ENCODE data around the gene ATAD3C.
"Not testable (repeated sequence)": the region's sequence is repeated elsewhere in the genome, so short reads cannot be mapped to it uniquely, and the experiment has no call there.

ATAD3C gene

DNA sequence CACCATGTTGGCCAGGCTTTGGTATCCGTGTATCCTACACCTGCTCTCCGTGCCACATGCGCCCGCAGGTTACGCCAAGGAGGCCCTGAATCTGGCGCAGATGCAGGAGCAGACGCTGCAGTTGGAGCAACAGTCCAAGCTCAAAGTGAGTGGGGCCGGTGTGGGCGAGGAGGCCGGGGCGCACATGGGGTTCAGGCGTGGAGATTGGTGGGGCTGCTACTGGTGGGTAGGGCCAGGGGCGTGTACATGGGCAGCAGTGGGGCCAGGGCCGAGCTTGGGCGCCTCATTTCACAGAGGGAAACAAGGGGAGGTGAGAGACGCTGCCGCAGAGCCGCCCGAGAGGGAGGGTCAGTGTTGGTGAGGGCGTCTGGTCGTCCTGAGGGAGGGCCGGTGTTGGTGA is 27.7 kb downstream of the ATAD3C start:
- Histone ChIP-seq H3K27ac (ENCODE audit: insufficient read depth, low read depth, low read length, poor library complexity, severe bottlenecking) (no peak overlapping the region), H3K4me1 (ENCODE audit: control insufficient read depth, insufficient read depth, low read length) (peaks cover 6% of the 10 kb centered on the region), H3K9me3 (ENCODE audit: control insufficient read depth, low read length) (no peaks in the 10 kb centered on the region), H3K4me3 (ENCODE audit: insufficient read depth, low read depth, low read length) (no peak overlapping the region), H3K27me3 (ENCODE audit: control insufficient read depth, insufficient read depth, low read length, poor library complexity, severe bottlenecking) (no peaks in the 10 kb centered on the region), H3K36me3 (ENCODE audit: control insufficient read depth, insufficient read depth, low read length) (peaks cover 25% of the 10 kb centered on the region)
- 95 to 97% methylated on average over 22 of the region's 22 CpGs for WGBS, 2 experiments

DNA sequence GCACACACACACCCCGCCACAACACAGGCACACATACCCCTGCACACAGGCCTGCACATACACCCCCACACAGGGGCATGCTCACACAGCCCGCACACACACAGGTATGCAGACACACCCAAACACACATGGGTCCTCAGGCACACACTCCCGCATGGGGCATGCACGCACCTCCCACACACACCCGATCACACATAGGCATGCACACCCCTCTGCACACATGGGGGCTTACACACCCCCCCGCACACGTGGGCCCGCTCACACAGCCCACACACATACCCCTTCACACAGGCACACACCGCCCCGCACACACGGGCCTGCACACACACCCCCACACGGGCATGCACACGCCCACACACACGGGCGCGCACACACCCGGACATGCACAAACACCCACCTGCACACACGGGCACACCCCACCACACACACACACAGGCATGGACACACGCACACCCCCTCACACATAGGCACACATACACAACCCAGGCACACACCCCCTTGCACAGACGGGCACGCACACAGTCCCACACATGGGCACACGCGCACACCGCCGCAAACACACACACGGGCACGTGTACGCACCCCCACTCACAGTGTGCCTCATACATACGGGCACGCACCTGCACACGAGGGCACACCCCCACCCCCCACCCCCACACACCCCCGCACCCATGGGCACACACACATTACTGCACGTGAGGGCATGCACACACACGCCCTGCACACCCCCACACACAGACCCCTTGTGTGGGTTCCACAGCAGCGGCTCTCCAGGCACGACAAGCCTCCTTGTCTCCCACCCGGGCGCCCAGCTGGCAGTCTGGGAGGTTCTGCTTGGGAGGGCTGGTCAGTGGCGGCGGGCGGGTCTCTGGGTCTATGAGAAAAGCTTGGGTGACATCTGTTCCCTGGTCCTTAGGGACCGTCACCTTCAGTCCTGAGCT is 30.3 kb downstream of the ATAD3C start:
- 95 to 96% methylated on average over 41 of the region's 42 CpGs for WGBS, 2 experiments
- Histone ChIP-seq H3K27ac (ENCODE audit: insufficient read depth, low read depth, low read length, poor library complexity, severe bottlenecking) (no peak overlapping the region), H3K4me3 (ENCODE audit: insufficient read depth, low read depth, low read length) (no peak overlapping the region), H3K9me3 (ENCODE audit: control insufficient read depth, low read length) (no peaks in the 10 kb centered on the region), H3K4me1 (ENCODE audit: control insufficient read depth, insufficient read depth, low read length) (no peaks in the 10 kb centered on the region), H3K27me3 (ENCODE audit: control insufficient read depth, insufficient read depth, low read length, poor library complexity, severe bottlenecking) (no peaks in the 10 kb centered on the region), H3K36me3 (ENCODE audit: control insufficient read depth, insufficient read depth, low read length) (peaks cover 30% of the 10 kb centered on the region)

DNA sequence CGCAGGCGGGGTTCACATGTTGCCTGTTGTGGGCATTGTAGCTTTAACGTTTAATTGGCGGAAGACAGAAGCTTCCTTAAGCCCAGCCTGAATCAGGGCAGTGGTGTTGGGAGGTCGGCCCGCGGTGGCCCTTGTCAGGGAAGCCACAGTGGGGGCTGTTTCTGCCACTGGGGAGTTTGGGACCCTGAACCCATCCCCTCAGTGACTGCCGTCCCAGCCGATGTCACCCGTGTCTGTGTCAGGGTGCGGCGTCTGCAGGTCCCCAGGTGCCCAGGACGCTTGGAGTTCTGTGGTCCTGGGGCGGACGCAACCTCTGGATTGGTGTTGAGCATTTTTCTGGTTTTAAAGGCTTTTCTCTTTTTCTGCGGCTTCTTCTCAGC is 31.0 kb downstream of the ATAD3C start:
- 95 to 96% methylated on average over 15 to 16 of the region's 16 CpGs for WGBS, 2 experiments
- H3K36me3 ChIP-seq (ENCODE audit: control insufficient read depth, insufficient read depth, low read length): peaks cover 30% of the 10 kb centered on the region
- H3K27me3 ChIP-seq (ENCODE audit: control insufficient read depth, insufficient read depth, low read length, poor library complexity, severe bottlenecking); H3K9me3 ChIP-seq (ENCODE audit: control insufficient read depth, low read length); H3K4me3 ChIP-seq (ENCODE audit: insufficient read depth, low read depth, low read length); H3K4me1 ChIP-seq (ENCODE audit: control insufficient read depth, insufficient read depth, low read length); H3K27ac ChIP-seq (ENCODE audit: insufficient read depth, low read depth, low read length, poor library complexity, severe bottlenecking): not testable (repeated sequence)

DNA sequence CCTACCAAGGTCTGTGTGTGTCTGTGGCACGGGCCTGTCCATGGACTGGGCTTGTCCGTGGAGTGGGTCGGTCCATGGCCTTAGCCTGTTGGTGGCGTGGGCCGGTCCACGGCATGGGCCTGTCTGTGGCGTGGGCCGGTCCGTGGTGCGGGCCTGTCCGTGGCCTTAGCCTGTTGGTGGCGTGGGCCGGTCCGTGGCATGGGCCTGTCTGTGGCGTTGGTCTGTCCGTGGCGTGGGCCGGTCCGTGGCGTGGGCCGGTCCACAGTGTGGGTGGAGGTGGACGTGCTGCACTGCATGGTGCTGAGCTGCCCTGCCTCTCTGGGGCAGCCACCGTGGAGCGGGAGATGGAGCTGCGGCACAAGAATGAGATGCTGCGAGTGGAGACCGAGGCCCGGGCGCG is 32.3 kb downstream of the ATAD3C start:
- WGBS, 2 experiments: 94 to 95% methylated on average over 29 to 30 of the region's 30 CpGs
- H3K27me3 ChIP-seq (ENCODE audit: control insufficient read depth, insufficient read depth, low read length, poor library complexity, severe bottlenecking); H3K27ac ChIP-seq (ENCODE audit: insufficient read depth, low read depth, low read length, poor library complexity, severe bottlenecking); H3K4me3 ChIP-seq (ENCODE audit: insufficient read depth, low read depth, low read length); H3K4me1 ChIP-seq (ENCODE audit: control insufficient read depth, insufficient read depth, low read length); H3K9me3 ChIP-seq (ENCODE audit: control insufficient read depth, low read length): not testable (repeated sequence)
- H3K36me3 ChIP-seq (ENCODE audit: control insufficient read depth, insufficient read depth, low read length): peaks cover 29% of the 10 kb centered on the region

DNA sequence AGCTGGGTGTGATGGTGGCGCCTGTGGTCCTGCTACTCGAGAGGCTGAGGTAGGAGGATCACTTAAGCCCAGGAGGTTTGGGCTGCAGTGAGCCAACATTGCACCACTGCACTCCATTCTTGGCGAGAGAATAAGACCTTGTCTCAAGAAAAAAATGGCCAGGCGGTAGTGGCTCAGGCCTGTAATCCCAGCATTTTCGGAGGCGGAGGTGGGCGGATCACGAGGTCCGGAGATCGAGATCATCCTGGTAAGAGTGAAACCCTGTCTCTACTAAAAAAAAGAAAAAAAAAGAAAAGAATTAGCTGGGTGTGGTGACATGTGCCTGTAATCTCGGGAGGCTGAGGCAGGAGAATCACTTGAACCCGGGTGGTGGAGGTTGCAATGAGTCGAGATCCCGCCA is 33.4 kb downstream of the ATAD3C start:
- Histone ChIP-seq H3K9me3 (ENCODE audit: control insufficient read depth, low read length) (no peaks in the 10 kb centered on the region), H3K4me3 (ENCODE audit: insufficient read depth, low read depth, low read length) (no peak overlapping the region), H3K27ac (ENCODE audit: insufficient read depth, low read depth, low read length, poor library complexity, severe bottlenecking) (no peak overlapping the region), H3K27me3 (ENCODE audit: control insufficient read depth, insufficient read depth, low read length, poor library complexity, severe bottlenecking) (no peaks in the 10 kb centered on the region), H3K4me1 (ENCODE audit: control insufficient read depth, insufficient read depth, low read length) (no peaks in the 10 kb centered on the region), H3K36me3 (ENCODE audit: control insufficient read depth, insufficient read depth, low read length) (peaks cover 21% of the 10 kb centered on the region)
- WGBS, 2 experiments: 94% methylated on average over 14 of the region's 14 CpGs

DNA sequence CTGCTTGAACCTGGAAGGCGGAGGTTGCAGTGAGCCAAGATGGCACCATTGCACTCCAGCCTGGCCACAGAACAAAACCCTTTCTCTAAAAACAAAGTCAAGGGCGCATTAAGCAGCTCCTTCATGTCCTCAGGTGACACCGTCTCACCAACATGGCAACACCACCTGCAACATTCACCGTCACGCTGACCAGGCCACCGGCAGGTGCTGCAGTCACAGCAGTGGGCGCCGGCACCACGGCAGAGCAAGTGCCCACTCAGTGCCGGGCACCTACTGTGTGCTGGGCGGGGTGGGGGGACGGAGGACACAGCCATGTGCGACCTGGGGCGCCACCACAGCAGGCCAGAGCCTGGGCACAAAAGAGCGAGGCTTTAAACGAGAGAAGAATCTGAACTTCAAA is 34.2 kb downstream of the ATAD3C start:
- no peaks in the 10 kb centered on the region for H3K27me3 ChIP-seq (ENCODE audit: control insufficient read depth, insufficient read depth, low read length, poor library complexity, severe bottlenecking)
- no peaks in the 10 kb centered on the region for H3K4me1 ChIP-seq (ENCODE audit: control insufficient read depth, insufficient read depth, low read length)
- H3K4me3 ChIP-seq (ENCODE audit: insufficient read depth, low read depth, low read length): no peak overlapping the region
- H3K9me3 ChIP-seq (ENCODE audit: control insufficient read depth, low read length): no peaks in the 10 kb centered on the region
- H3K36me3 ChIP-seq (ENCODE audit: control insufficient read depth, insufficient read depth, low read length): peaks cover 16% of the 10 kb centered on the region
- no peak overlapping the region for H3K27ac ChIP-seq (ENCODE audit: insufficient read depth, low read depth, low read length, poor library complexity, severe bottlenecking)
- 97% methylated on average over 16 of the region's 16 CpGs for WGBS, 2 experiments

DNA sequence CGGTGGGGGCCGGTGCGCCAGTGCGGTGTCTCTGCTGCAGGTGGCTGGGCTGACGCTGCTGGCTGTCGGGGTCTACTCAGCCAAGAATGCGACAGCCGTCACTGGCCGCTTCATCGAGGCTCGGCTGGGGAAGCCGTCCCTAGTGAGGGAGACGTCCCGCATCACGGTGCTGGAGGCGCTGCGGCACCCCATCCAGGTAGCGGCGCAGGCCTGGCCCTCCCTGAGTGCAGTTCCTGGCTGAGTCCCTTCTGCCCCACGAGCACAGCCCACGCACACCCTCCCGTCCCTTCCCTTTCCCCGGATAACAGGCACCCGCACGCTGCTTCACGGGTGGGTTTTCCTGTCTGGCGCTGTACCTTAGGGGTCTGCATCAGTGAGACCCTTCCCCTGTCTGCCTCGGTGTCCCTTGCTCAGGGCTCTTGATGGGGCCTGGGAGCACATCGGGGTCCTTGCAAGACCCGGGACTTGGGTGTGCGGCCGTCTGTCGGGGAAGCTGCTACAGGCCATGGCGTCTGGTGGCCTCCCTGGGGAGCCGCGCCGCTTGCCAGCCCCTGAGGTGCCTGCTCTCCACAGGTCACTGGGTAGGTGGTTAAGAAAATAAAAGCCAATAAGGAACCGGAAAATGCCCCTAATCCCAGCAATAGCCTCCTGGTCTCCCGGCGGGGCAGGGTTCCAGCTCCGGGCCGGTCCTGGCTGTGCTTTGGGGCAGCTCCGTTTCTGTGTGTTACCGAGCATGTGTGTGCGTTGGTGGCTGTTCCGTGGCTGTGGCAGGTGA is 35.7 kb downstream of the ATAD3C start:
- H3K27ac ChIP-seq (ENCODE audit: insufficient read depth, low read depth, low read length, poor library complexity, severe bottlenecking); H3K27me3 ChIP-seq (ENCODE audit: control insufficient read depth, insufficient read depth, low read length, poor library complexity, severe bottlenecking); H3K4me1 ChIP-seq (ENCODE audit: control insufficient read depth, insufficient read depth, low read length); H3K36me3 ChIP-seq (ENCODE audit: control insufficient read depth, insufficient read depth, low read length); H3K4me3 ChIP-seq (ENCODE audit: insufficient read depth, low read depth, low read length); H3K9me3 ChIP-seq (ENCODE audit: control insufficient read depth, low read length): not testable (repeated sequence)
- WGBS, 2 experiments: 96 to 97% methylated on average over 38 to 39 of the region's 46 CpGs

DNA sequence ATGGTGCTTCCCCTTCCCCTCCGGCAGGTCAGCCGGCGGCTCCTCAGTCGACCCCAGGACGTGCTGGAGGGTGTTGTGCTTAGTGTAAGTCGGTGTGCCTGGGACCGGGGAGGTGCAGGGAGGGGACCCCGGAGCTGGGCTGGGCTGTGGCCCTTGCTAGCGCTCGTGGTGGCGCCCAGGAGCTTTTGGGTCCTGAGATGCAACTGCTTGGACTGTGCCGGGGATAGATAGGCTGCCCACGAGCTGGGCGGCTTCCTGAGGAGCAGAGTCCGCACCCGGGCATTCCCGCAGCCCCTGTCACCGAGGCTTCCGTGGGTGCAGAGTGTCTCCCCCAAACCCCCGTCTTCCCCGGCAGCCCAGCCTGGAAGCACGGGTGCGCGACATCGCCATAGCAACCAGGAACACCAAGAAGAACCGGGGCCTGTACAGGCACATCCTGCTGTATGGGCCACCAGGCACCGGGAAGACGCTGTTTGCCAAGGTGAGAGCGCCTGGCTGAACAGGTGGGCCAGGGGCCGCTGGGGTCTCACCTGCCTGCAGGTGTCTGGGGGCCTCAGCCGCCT is 36.3 kb downstream of the ATAD3C start:
- H3K36me3 ChIP-seq (ENCODE audit: control insufficient read depth, insufficient read depth, low read length): peaks cover 14% of the 10 kb centered on the region

DNA sequence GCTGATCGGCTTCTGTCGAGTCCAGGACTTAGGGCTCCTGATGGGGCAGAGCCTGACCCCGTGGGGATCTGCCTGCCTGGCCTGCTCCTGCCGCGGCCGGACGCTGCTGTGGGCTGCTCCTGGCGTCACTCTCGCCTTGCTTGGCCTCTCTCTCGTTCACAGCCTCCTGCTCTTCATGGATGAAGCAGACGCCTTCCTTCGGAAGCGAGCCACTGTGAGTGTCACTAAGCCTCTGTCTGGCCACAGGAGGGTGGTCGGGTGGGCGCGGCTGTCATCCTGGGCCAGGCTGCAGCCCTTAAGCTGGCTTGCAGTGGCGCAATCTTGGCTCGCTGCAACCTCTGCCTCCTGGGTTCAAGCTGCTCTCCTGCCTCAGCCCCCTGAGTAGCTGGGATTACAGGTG is 38.2 kb downstream of the ATAD3C start:
- 94% methylated on average over 18 of the region's 18 CpGs for WGBS, 2 experiments

More for the DNA sequence above, 36.3 kb downstream of the ATAD3C start:
- not testable (repeated sequence) for H3K4me1 ChIP-seq (ENCODE audit: control insufficient read depth, insufficient read depth, low read length); H3K9me3 ChIP-seq (ENCODE audit: control insufficient read depth, low read length); H3K27ac ChIP-seq (ENCODE audit: insufficient read depth, low read depth, low read length, poor library complexity, severe bottlenecking); H3K27me3 ChIP-seq (ENCODE audit: control insufficient read depth, insufficient read depth, low read length, poor library complexity, severe bottlenecking); H3K4me3 ChIP-seq (ENCODE audit: insufficient read depth, low read depth, low read length)
- WGBS, 2 experiments: 96% methylated on average over 27 to 30 of the region's 31 CpGs

DNA sequence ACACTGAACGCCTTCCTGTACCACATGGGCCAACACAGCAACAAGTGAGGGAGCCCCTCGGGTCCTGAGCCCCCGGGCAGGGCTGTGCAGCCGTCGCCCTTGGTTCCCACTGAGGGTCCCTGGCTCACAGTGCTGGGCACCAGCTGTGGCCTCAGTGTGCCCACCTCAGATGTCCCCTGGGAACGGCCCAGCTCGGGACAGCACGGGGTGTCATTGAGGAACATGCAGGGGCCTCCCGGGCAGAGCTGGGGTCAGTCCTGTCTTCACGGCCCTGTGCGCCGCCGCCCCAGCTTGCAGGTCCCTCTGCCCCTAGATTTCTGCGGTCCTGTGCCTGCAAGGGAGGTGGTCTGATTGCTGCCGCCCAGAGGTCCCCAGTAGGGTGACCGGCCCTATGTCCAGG is 39.7 kb downstream of the ATAD3C start:
- Histone ChIP-seq H3K27ac (ENCODE audit: insufficient read depth, low read depth, low read length, poor library complexity, severe bottlenecking) (no peak overlapping the region), H3K4me3 (ENCODE audit: insufficient read depth, low read depth, low read length) (no peak overlapping the region), H3K36me3 (ENCODE audit: control insufficient read depth, insufficient read depth, low read length) (peaks cover 32% of the 10 kb centered on the region), H3K27me3 (ENCODE audit: control insufficient read depth, insufficient read depth, low read length, poor library complexity, severe bottlenecking) (no peaks in the 10 kb centered on the region), H3K4me1 (ENCODE audit: control insufficient read depth, insufficient read depth, low read length) (no peaks in the 10 kb centered on the region), H3K9me3 (ENCODE audit: control insufficient read depth, low read length) (no peaks in the 10 kb centered on the region)
- 95 to 97% methylated on average over 16 of the region's 16 CpGs for WGBS, 2 experiments

More for the DNA sequence above, 38.2 kb downstream of the ATAD3C start:
- no peaks in the 10 kb centered on the region for H3K27me3 ChIP-seq (ENCODE audit: control insufficient read depth, insufficient read depth, low read length, poor library complexity, severe bottlenecking)
- H3K27ac ChIP-seq (ENCODE audit: insufficient read depth, low read depth, low read length, poor library complexity, severe bottlenecking): no peak overlapping the region
- H3K36me3 ChIP-seq (ENCODE audit: control insufficient read depth, insufficient read depth, low read length): peaks cover 29% of the 10 kb centered on the region
- no peaks in the 10 kb centered on the region for H3K4me1 ChIP-seq (ENCODE audit: control insufficient read depth, insufficient read depth, low read length)
- no peaks in the 10 kb centered on the region for H3K9me3 ChIP-seq (ENCODE audit: control insufficient read depth, low read length)
- no peak overlapping the region for H3K4me3 ChIP-seq (ENCODE audit: insufficient read depth, low read depth, low read length)
